ENCODE measurements around the gene DIO3.

Gene DIO3

GRCh38 chr14:101598159-101598558 is 36.9 kb downstream of the DIO3 start:
- no peak for DNase-seq
- H3K36me3 Mint-ChIP-seq (ENCODE audit: low read depth), result no peaks in the 10 kb centered on the region
- peaks cover 26% of the 10 kb centered on the region for H3K9me3 Mint-ChIP-seq
- H3K4me3 Mint-ChIP-seq, result no peak overlapping the region
- H3K27me3 Mint-ChIP-seq (ENCODE audit: low read depth, poor library complexity), result peaks cover 20% of the 10 kb centered on the region
- no peak for TF ChIP-seq CTCF (IDR thresholded peaks at IDR 0.05)
- H3K4me1 Mint-ChIP-seq, result peaks cover 5% of the 10 kb centered on the region
- no peak overlapping the region for H3K27ac Mint-ChIP-seq

- DNase-seq, result no peak
- Mint-ChIP-seq H3K9me3 (peaks cover 26% of the 10 kb centered on the region), H3K27ac (no peak overlapping the region), H3K27me3 (ENCODE audit: low read depth, poor library complexity) (peaks cover 20% of the 10 kb centered on the region), H3K4me1 (peaks cover 5% of the 10 kb centered on the region), H3K4me3 (no peak overlapping the region), H3K36me3 (ENCODE audit: low read depth) (no peaks in the 10 kb centered on the region)
- TF ChIP-seq CTCF (IDR thresholded peaks at IDR 0.05), result no peak
Observed at GRCh38 chr14:101598571-101599233, 37.4 kb downstream of the DIO3 start.

GRCh38 chr14:101599234-101599885 is 38.1 kb downstream of the DIO3 start:
- peaks cover 24% of the 10 kb centered on the region for H3K27me3 Mint-ChIP-seq (ENCODE audit: low read depth, poor library complexity)
- no peak for TF ChIP-seq CTCF (IDR thresholded peaks at IDR 0.05)
- DNase-seq, result no peak
- no peaks in the 10 kb centered on the region for H3K36me3 Mint-ChIP-seq (ENCODE audit: low read depth)
- peaks cover 5% of the 10 kb centered on the region for H3K4me1 Mint-ChIP-seq
- H3K4me3 Mint-ChIP-seq, result no peak overlapping the region
- H3K27ac Mint-ChIP-seq, result no peak overlapping the region
- H3K9me3 Mint-ChIP-seq, result peaks cover 26% of the 10 kb centered on the region

- no peaks in the 10 kb centered on the region for H3K36me3 Mint-ChIP-seq (ENCODE audit: low read depth)
- H3K4me1 Mint-ChIP-seq, result peaks cover 5% of the 10 kb centered on the region
- H3K27ac Mint-ChIP-seq, result no peak overlapping the region
- peaks cover 20% of the 10 kb centered on the region for H3K27me3 Mint-ChIP-seq (ENCODE audit: low read depth, poor library complexity)
- no peak overlapping the region for H3K4me3 Mint-ChIP-seq
- TF ChIP-seq CTCF (IDR thresholded peaks at IDR 0.05), result no peak
- peaks cover 22% of the 10 kb centered on the region for H3K9me3 Mint-ChIP-seq
- DNase-seq, result no peak
Observed at GRCh38 chr14:101600336-101600890, 39.1 kb downstream of the DIO3 start.

- peaks cover 24% of the 10 kb centered on the region for H3K27me3 Mint-ChIP-seq (ENCODE audit: low read depth, poor library complexity)
- H3K9me3 Mint-ChIP-seq, result peaks cover 21% of the 10 kb centered on the region
- DNase-seq, result no peak
Observed at GRCh38 chr14:101600891-101601605, 39.8 kb downstream of the DIO3 start.

More at GRCh38 chr14:101600891-101601605, 39.8 kb downstream of the DIO3 start:
- Mint-ChIP-seq H3K4me3 (no peak overlapping the region), H3K36me3 (ENCODE audit: low read depth) (no peaks in the 10 kb centered on the region), H3K27ac (no peak overlapping the region), H3K4me1 (peaks cover 3% of the 10 kb centered on the region)
- no peak for TF ChIP-seq CTCF (IDR thresholded peaks at IDR 0.05)
